ENCODE results near the gene ZNF169. TPM values are rescaled to one million over a fixed set of nuclear protein-coding genes. Genes with fewer than 3 reads are reported as not detected.
"Not testable (repeated sequence)": the region's sequence is repeated elsewhere in the genome, so short reads cannot be mapped to it uniquely, and the experiment has no call there.

The ZNF169 gene
- total RNA-seq, 2 donors from 2014 or later, result 6.3 to 15.5 TPM

DNA sequence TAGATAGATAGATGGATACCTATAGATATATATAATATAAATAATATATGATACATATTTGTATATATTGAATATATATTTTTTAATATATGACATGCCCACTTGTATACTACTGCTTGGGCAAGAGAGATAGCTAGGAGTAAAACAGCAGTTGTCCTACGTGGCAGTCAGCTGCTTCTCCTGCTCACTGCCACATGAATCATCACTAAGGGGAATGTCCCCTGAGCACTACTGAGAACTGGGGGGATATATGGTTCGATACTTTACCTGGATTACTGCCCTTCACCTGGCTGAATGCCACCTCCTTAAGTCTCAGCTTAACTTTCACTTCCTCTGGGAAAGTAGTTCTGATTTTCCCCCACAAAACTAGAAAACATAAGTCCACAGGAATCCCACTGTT lies 82.6 kb downstream of the ZNF169 start:
- H3K4me3 Mint-ChIP-seq; H3K4me1 Mint-ChIP-seq (ENCODE audit: low read depth in 2 of 2); DNase-seq (ENCODE audit: low spot score); H3K9me3 Mint-ChIP-seq; H3K36me3 Mint-ChIP-seq; ATAC-seq; H3K27ac Mint-ChIP-seq; H3K27me3 Mint-ChIP-seq: not testable (repeated sequence)

DNA sequence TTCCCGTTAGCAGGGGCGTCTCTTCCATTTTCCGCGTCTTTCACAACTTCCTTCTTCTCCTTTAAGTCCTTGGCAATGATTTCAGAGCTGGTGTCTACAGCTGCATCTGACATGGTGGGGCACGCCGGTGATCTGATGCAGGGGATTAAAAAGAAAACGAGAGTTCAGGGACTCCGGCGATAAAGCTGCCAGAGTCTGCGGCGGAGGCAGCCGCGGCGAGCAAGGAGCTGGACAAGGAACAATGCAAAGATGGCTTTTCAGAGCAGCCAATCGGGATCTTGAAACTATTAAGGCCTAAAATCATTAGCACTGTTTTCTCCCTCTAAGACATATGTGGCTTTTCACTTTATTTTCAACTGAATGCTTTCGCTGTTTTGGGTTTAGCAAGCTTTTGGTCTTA lies 88.4 kb downstream of the ZNF169 start:
- not testable (repeated sequence) for H3K27ac Mint-ChIP-seq; H3K4me1 Mint-ChIP-seq (ENCODE audit: low read depth in 2 of 2); H3K36me3 Mint-ChIP-seq; DNase-seq (ENCODE audit: low spot score); H3K9me3 Mint-ChIP-seq; H3K27me3 Mint-ChIP-seq; H3K4me3 Mint-ChIP-seq; ATAC-seq

DNA sequence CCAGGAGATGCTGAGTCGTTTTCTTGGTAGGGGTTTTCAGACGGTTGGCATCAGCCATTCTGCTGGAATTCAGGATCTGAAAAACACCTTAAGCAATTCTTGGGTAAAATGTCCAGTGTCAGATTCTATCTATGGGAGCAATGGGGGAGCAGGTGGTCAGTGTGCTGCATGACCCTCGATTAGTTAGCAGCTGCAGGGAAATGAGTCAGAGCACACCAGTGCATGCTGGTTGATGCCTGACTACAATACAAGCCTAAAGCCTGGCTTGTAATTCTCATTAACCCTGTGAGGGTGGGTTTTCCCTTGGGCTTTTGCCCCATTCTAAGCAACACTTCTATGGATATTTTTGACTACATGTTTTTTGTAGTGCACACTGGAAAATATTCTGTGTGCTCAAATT lies 89.7 kb downstream of the ZNF169 start:
- not testable (repeated sequence) for H3K36me3 Mint-ChIP-seq; H3K27me3 Mint-ChIP-seq; DNase-seq (ENCODE audit: low spot score); H3K4me1 Mint-ChIP-seq (ENCODE audit: low read depth in 2 of 2); ATAC-seq; H3K4me3 Mint-ChIP-seq; H3K27ac Mint-ChIP-seq; H3K9me3 Mint-ChIP-seq

Other genes with a start within 250 kb of the ZNF169 start
- 1 to 10 TPM; 5.1 to 6.8 TPM for gene PTPDC1, start 174.8 kb upstream of the ZNF169 start, total RNA-seq
- not detected for gene NUTM2F, start 69.3 kb downstream of the ZNF169 start, total RNA-seq